HCT116 (cell line): ENCODE data around the gene CWF19L1. TPM values are rescaled to one million over a fixed set of nuclear protein-coding genes. Genes with fewer than 3 reads are reported as not detected.

Source experiments
- ATAC-seq: fragments of 200-7000 bp; cut with Tn5 transposase; 2 replicates; pipeline ENCODE4 v1.9.1; 2020; ENCODE audit warnings: mild to moderate bottlenecking, moderate library complexity
- BruUV-seq: library from RNA; stranded (reverse); fragments of 400-500 nt; replicated peaks from 2 replicates; lab custom pipeline; 2021; lab: Mats Ljungman, UMichigan
- CTCF ChIA-PET: fragments of 300-600 bp; sonication (Branson Sonifier 250); formaldehyde crosslinking; loops from one replicate; lab custom pipeline; 2021; ENCODE audit warnings: antibody characterized with exemption; lab: Charles Lee
- POLR2A ChIA-PET: fragments of 300-600, 350-600 bp; sonication (Branson Sonifier 250); formaldehyde crosslinking; loops from one replicate; lab custom pipeline; 2021; ENCODE audit warnings: antibody characterized with exemption; lab: Charles Lee
- RAD21 ChIA-PET, 2 experiments: fragments of 300-600 bp; sonication (Branson Sonifier 250); formaldehyde crosslinking; loops; one replicate each; lab custom pipeline; 2023; ENCODE audit warnings: low total read pairs in 2 of 2; ENCODE audit not compliant: uncharacterized antibody in 2 of 2, unreplicated experiment in 2 of 2, low non-redundant PET in 1 of 2; lab: Charles Lee
- DNase-seq: peaks from one replicate; pipeline ENCODE4 v3.0.0-alpha.2; 2010; ENCODE audit warnings: low read depth, low spot score
- H2AFZ ChIP-seq: fragments of 200-600 bp; shearing (Covaris generic), sonication (generic); 2 replicates; pipeline ENCODE4 v1.6.1; 2017; ENCODE audit warnings: low read depth, mixed run types, mixed read lengths, antibody characterized with exemption, low read length; ENCODE audit not compliant: poor library complexity, severe bottlenecking
- H3K27ac ChIP-seq: 2 replicates; pipeline ENCODE4 v1.5.1; 2012; ENCODE audit warnings: low read depth, low read length
- H3K27me3 ChIP-seq: fragments of 200-600 bp; sonication (generic); 2 replicates; pipeline ENCODE4 v1.6.1; 2016; ENCODE audit warnings: mixed run types, low read length, mixed read lengths; ENCODE audit not compliant: insufficient read depth
- H3K36me3 ChIP-seq, 2 experiments: fragments of 200-500 bp in 1 of 2; fragments of 200-600 bp in 1 of 2; sonication (Bioruptor generic) in 1 of 2; sonication (generic) in 1 of 2; 2 replicates each; pipeline versions ENCODE4 v1.5.1 to v1.6.1; 2014 to 2016; ENCODE audit warnings: low read length in 2 of 2, inconsistent platforms in 1 of 2, mixed read lengths in 1 of 2, mixed run types in 1 of 2; ENCODE audit not compliant: insufficient read depth in 2 of 2, control insufficient read depth in 1 of 2
- H3K4me1 ChIP-seq, 2 experiments: fragments of 200-600 bp in 1 of 2; sonication (generic) in 1 of 2; 2 replicates each; pipeline versions ENCODE4 v1.5.1 to v1.6.1; 2012 to 2017; ENCODE audit warnings: low read length in 2 of 2, inconsistent platforms in 1 of 2, mild to moderate bottlenecking in 1 of 2, mixed read lengths in 1 of 2, mixed run types in 1 of 2, moderate library complexity in 1 of 2; ENCODE audit not compliant: insufficient read depth in 2 of 2, control insufficient read depth in 1 of 2
- H3K4me2 ChIP-seq: fragments of 200-600 bp; sonication (generic); 2 replicates; pipeline ENCODE4 v1.6.1; 2017; ENCODE audit warnings: mixed run types, low read length, mixed read lengths
- H3K4me3 ChIP-seq, 2 experiments: fragments of 200-600 bp in 1 of 2; sonication (generic) in 1 of 2; replicated peaks in 1 of 2; 2 replicates each; pipeline ENCODE4 v1.5.1; 2011 to 2016; ENCODE audit warnings: low read length in 2 of 2, control low read depth in 1 of 2, low read depth in 1 of 2, mild to moderate bottlenecking in 1 of 2, mixed read lengths in 1 of 2, mixed run types in 1 of 2
- H3K79me2 ChIP-seq: fragments of 200-600 bp; sonication (generic); 2 replicates; pipeline ENCODE4 v1.6.1; 2017; ENCODE audit warnings: mild to moderate bottlenecking, mixed run types, low read length, moderate library complexity, mixed read lengths; ENCODE audit not compliant: insufficient read depth
- H3K9ac ChIP-seq: fragments of 200-600 bp; sonication (generic); 2 replicates; pipeline ENCODE4 v1.6.1; 2016; ENCODE audit warnings: low read length, mixed read lengths
- H3K9me2 ChIP-seq: fragments of 200-600 bp; sonication (generic), shearing (Covaris generic); 2 replicates; pipeline ENCODE4 v1.6.1; 2017; ENCODE audit warnings: mixed run types, mild to moderate bottlenecking, moderate library complexity; ENCODE audit not compliant: insufficient read depth
- H3K9me3 ChIP-seq, 2 experiments: fragments of 200-500 bp in 1 of 2; fragments of 200-600 bp in 1 of 2; sonication (Bioruptor generic) in 1 of 2; sonication (generic) in 1 of 2; 2 replicates each; pipeline ENCODE4 v1.6.1; 2014 to 2017; ENCODE audit warnings: low read length in 2 of 2, mixed read lengths in 2 of 2, inconsistent platforms in 1 of 2, low read depth in 1 of 2, mild to moderate bottlenecking in 1 of 2, mixed run types in 1 of 2, moderate library complexity in 1 of 2; ENCODE audit not compliant: control insufficient read depth in 1 of 2, insufficient read depth in 1 of 2
- H4K20me1 ChIP-seq: fragments of 200-600 bp; sonication (generic), shearing (Covaris generic); 2 replicates; pipeline ENCODE4 v1.6.1; 2017; ENCODE audit warnings: mixed run types, mild to moderate bottlenecking, moderate library complexity; ENCODE audit not compliant: insufficient read depth
- CEBPB ChIP-seq: IDR thresholded peaks from 2 replicates; pipeline ENCODE4 v1.6.1; 2012; ENCODE audit warnings: low read depth
- ELF1 ChIP-seq: IDR thresholded peaks from 2 replicates; pipeline ENCODE4 v1.6.1; 2012; ENCODE audit warnings: low read depth, borderline replicate concordance
- EZH2phosphoT487 ChIP-seq: fragments of 200-600 bp; IDR thresholded peaks from 2 replicates; pipeline ENCODE4 v1.6.1; 2018; ENCODE audit warnings: antibody characterized with exemption, borderline replicate concordance
- POLR2A ChIP-seq: IDR thresholded peaks from 2 replicates; pipeline ENCODE4 v1.7.0; 2011; ENCODE audit warnings: borderline replicate concordance; ENCODE audit not compliant: insufficient read depth, insufficient read length; ENCODE audit errors: extremely low read depth
- RAD21 ChIP-seq: IDR thresholded peaks from 2 replicates; pipeline ENCODE4 v1.6.1; 2012; ENCODE audit warnings: low read depth, mild to moderate bottlenecking
- SIN3A ChIP-seq: IDR thresholded peaks from 2 replicates; pipeline ENCODE4 v1.6.1; 2012; ENCODE audit warnings: low read depth
- SRF ChIP-seq: IDR thresholded peaks from 2 replicates; pipeline ENCODE4 v1.6.1; 2012; ENCODE audit warnings: low read depth
- TCF7L2 ChIP-seq: IDR thresholded peaks from 2 replicates; pipeline ENCODE4 v1.7.0; 2011; ENCODE audit warnings: borderline replicate concordance, inconsistent platforms; ENCODE audit not compliant: insufficient read depth, insufficient read length; ENCODE audit errors: extremely low read depth
- ZNF274 ChIP-seq: fragments of 200-500 bp; sonication (Bioruptor generic); IDR thresholded peaks from 2 replicates; pipeline ENCODE4 v1.6.1; 2014; ENCODE audit warnings: mild to moderate bottlenecking, low read depth, low read length, inconsistent platforms
- intact Hi-C: fragments of 100-400 bp; cut with micrococcal nuclease; formaldehyde crosslinking; loops from 2 replicates; pipeline ENCODE4 v1.10.0; 2022
- total RNA-seq: library from RNA; stranded (reverse); gene quantifications from one replicate; pipeline ENCODE4 v1.2.1, GENCODE V29; 2021; ENCODE audit not compliant: unreplicated experiment
- TF ChIP-seq, protein P1 (sequence below), 3 experiments: fragments of 200-600 bp in 1 of 3; sonication (generic) in 1 of 3; IDR thresholded peaks in 2 of 3; conservative IDR thresholded peaks in 1 of 3; 2 replicates each; pipeline ENCODE4 v1.5.1; 2012 to 2017; ENCODE audit warnings: low read depth in 2 of 3, low read length in 2 of 3, antibody characterized with exemption in 1 of 3, borderline replicate concordance in 1 of 3, control low read depth in 1 of 3, mild to moderate bottlenecking in 1 of 3, mixed read lengths in 1 of 3, mixed run types in 1 of 3, moderate library complexity in 1 of 3; ENCODE audit not compliant: insufficient read depth in 1 of 3
- TF ChIP-seq, protein P2 (sequence below): IDR thresholded peaks from 2 replicates; pipeline ENCODE4 v1.6.1; 2012
- TF ChIP-seq, protein P3 (sequence below): IDR thresholded peaks from 2 replicates; pipeline ENCODE4 v1.6.1; 2011; ENCODE audit warnings: mild to moderate bottlenecking, low read length, moderate library complexity; ENCODE audit not compliant: insufficient replicate concordance; ENCODE audit errors: extremely low read depth

CWF19L1 gene
- total RNA-seq, 1 experiment from 2014 or later: 41.7 TPM

DNA sequence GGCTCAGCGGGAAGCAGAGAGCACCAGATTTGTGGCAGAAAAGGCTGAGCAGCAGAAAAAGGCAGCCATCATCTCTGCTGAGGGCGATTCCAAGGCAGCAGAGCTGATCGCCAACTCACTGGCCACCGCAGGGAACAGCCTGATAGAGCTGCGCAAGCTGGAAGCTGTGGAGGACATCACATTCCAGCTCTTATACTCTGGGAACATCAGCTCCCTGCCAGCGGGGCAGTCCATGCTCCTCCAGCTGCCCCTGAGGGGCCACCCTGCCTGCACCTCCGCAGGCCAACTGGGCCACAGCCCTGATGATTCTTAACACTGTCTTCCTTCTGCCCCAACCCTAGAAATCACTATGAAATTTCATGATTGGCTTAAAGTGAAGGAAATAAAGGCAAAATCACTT is 18.6 kb downstream of the CWF19L1 start:
- RAD21 ChIA-PET: no interaction called here
- POLR2A ChIA-PET: no interaction called here
- Histone ChIP-seq H3K27ac (no peak overlapping the region), H3K4me1 (no peaks in the 10 kb centered on the region), H2AFZ (no peak overlapping the region), H3K9ac (no peak overlapping the region), H3K9me3 (no peaks in the 10 kb centered on the region), H3K4me3 (no peak overlapping the region), H3K4me2 (no peak overlapping the region), H3K36me3 (peaks cover 40 to 41% of the 10 kb centered on the region in 2 experiments), H3K79me2 (no peaks in the 10 kb centered on the region), H3K9me2 (no peaks in the 10 kb centered on the region), H3K27me3 (no peaks in the 10 kb centered on the region), H4K20me1 (no peaks in the 10 kb centered on the region)
- BruUV-seq: no TSS peak
- CTCF ChIA-PET: no interaction called here
- ATAC-seq: no peak
- TF ChIP-seq POLR2A: no peak
- TF ChIP-seq CEBPB: no peak
- TF ChIP-seq ELF1: no peak
- no peak for TF ChIP-seq EZH2phosphoT487
- TF ChIP-seq, protein P1, sequence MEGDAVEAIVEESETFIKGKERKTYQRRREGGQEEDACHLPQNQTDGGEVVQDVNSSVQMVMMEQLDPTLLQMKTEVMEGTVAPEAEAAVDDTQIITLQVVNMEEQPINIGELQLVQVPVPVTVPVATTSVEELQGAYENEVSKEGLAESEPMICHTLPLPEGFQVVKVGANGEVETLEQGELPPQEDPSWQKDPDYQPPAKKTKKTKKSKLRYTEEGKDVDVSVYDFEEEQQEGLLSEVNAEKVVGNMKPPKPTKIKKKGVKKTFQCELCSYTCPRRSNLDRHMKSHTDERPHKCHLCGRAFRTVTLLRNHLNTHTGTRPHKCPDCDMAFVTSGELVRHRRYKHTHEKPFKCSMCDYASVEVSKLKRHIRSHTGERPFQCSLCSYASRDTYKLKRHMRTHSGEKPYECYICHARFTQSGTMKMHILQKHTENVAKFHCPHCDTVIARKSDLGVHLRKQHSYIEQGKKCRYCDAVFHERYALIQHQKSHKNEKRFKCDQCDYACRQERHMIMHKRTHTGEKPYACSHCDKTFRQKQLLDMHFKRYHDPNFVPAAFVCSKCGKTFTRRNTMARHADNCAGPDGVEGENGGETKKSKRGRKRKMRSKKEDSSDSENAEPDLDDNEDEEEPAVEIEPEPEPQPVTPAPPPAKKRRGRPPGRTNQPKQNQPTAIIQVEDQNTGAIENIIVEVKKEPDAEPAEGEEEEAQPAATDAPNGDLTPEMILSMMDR (IDR thresholded peaks at IDR 0.05 in 2 of 3, conservative IDR thresholded peaks at IDR 0.05 in 1 of 3; ENCODE audit: borderline replicate concordance in 1 of 3, insufficient read depth in 1 of 3, low read depth in 2 of 3, low read length in 2 of 3): no peak
- DNase-seq: no peak
- intact Hi-C loops: no loop called here

DNA sequence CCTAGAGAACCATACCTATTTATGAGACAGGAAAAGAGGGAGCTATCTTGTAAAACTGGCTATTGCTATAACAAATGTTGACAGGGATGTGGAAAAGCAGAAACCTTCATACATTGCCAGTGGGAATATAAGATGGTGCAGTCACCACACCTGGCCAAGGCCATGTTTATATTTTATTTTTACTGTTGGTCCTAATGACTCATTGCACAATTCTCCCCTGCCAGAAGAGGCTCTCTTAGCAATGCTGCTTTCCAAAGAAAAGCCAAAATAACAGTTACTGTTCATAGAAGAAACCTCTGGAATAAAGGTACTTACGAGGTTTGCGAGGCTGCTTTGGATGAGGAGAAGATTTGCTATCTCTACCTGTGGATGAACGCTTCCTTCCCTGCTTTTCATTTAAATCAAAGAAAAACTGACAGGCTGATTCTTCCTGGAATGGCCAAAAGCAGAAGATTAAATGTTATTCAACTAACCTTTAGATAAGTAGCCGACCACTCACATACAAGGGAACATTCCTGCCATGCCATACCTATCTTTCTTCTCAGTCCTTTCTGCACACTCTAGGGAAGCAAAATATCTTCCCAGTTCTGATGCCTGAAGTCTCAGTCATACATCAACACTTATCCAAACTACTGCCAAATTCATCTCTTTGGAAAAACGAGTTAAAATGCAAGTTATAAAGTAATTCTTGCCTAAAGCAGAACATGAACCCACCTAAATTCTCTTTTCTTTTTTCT is 21.8 kb downstream of the CWF19L1 start:
- no peak overlapping the region for H2AFZ ChIP-seq
- no peak for ATAC-seq
- no peaks in the 10 kb centered on the region for H3K4me1 ChIP-seq
- H4K20me1 ChIP-seq: no peaks in the 10 kb centered on the region
- H3K4me2 ChIP-seq: no peak overlapping the region
- no peak overlapping the region for H3K27ac ChIP-seq
- DNase-seq: no peak
- no TSS peak for BruUV-seq
- H3K36me3 ChIP-seq: peaks cover 46 to 52% of the 10 kb centered on the region in 2 experiments; a peak in 3 of 4 replicates
- H3K79me2 ChIP-seq: no peaks in the 10 kb centered on the region; the same call in 1 of the 2 replicates
- no peak overlapping the region for H3K9ac ChIP-seq
- intact Hi-C loops: no loop called here
- ChIA-PET CTCF (no interaction called here), POLR2A (no interaction called here), RAD21 (no interaction called here)
- no peaks in the 10 kb centered on the region for H3K27me3 ChIP-seq
- no peaks in the 10 kb centered on the region for H3K9me3 ChIP-seq
- H3K4me3 ChIP-seq: no peak overlapping the region
- no peaks in the 10 kb centered on the region for H3K9me2 ChIP-seq
- no peak for TF ChIP-seq EZH2phosphoT487
- no peak for TF ChIP-seq ZNF274
- no peak for TF ChIP-seq RAD21
- TF ChIP-seq, protein P2, sequence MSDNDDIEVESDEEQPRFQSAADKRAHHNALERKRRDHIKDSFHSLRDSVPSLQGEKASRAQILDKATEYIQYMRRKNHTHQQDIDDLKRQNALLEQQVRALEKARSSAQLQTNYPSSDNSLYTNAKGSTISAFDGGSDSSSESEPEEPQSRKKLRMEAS: no peak
- TF ChIP-seq, protein P3, sequence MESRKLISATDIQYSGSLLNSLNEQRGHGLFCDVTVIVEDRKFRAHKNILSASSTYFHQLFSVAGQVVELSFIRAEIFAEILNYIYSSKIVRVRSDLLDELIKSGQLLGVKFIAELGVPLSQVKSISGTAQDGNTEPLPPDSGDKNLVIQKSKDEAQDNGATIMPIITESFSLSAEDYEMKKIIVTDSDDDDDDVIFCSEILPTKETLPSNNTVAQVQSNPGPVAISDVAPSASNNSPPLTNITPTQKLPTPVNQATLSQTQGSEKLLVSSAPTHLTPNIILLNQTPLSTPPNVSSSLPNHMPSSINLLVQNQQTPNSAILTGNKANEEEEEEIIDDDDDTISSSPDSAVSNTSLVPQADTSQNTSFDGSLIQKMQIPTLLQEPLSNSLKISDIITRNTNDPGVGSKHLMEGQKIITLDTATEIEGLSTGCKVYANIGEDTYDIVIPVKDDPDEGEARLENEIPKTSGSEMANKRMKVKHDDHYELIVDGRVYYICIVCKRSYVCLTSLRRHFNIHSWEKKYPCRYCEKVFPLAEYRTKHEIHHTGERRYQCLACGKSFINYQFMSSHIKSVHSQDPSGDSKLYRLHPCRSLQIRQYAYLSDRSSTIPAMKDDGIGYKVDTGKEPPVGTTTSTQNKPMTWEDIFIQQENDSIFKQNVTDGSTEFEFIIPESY: no peak
- TF ChIP-seq TCF7L2: no peak
- no peak for TF ChIP-seq SRF
- no peak for TF ChIP-seq SIN3A
